ENCODE data around the gene AXIN1.

Gene AXIN1

GRCh38 chr16:297832-298231 is 54.7 kb downstream of the AXIN1 start:
- no peak for DNase-seq (ENCODE audit: insufficient read length)
- FAIRE-seq = no peak
- TF ChIP-seq POLR2AphosphoS5 (IDR thresholded peaks at IDR 0.05; ENCODE audit: low read depth, low read length) (no peak), POLR2A (IDR thresholded peaks at IDR 0.05; ENCODE audit: low read depth, low read length) (no peak), TAF1 (IDR thresholded peaks at IDR 0.05; ENCODE audit: borderline replicate concordance, low read depth, low read length) (no peak)

- no peak for DNase-seq (ENCODE audit: insufficient read length)
- no peak for FAIRE-seq
- TF ChIP-seq TAF1 (IDR thresholded peaks at IDR 0.05; ENCODE audit: borderline replicate concordance, low read depth, low read length) (no peak), POLR2A (IDR thresholded peaks at IDR 0.05; ENCODE audit: low read depth, low read length) (no peak), POLR2AphosphoS5 (IDR thresholded peaks at IDR 0.05; ENCODE audit: low read depth, low read length) (no peak)
These were observed 55.6 kb downstream of the AXIN1 start for GRCh38 chr16:296806-297510.

- TF ChIP-seq POLR2AphosphoS5 (IDR thresholded peaks at IDR 0.05; ENCODE audit: low read depth, low read length) = no peak
- no peak for TF ChIP-seq TAF1 (IDR thresholded peaks at IDR 0.05; ENCODE audit: borderline replicate concordance, low read depth, low read length)
- TF ChIP-seq POLR2A (IDR thresholded peaks at IDR 0.05; ENCODE audit: low read depth, low read length) = no peak
- DNase-seq (ENCODE audit: insufficient read length) (no peak), FAIRE-seq (no peak)
These were observed 56.2 kb downstream of the AXIN1 start for GRCh38 chr16:296276-296675.

- FAIRE-seq (no peak), DNase-seq (ENCODE audit: insufficient read length) (no peak)
- no peak for TF ChIP-seq POLR2AphosphoS5 (IDR thresholded peaks at IDR 0.05; ENCODE audit: low read depth, low read length)
- no peak for TF ChIP-seq TAF1 (IDR thresholded peaks at IDR 0.05; ENCODE audit: borderline replicate concordance, low read depth, low read length)
- TF ChIP-seq POLR2A (IDR thresholded peaks at IDR 0.05; ENCODE audit: low read depth, low read length) = no peak
These were observed 59.3 kb downstream of the AXIN1 start for GRCh38 chr16:293043-293775.

GRCh38 chr16:291539-291938 is 61.0 kb downstream of the AXIN1 start:
- no peak for FAIRE-seq
- TF ChIP-seq POLR2AphosphoS5 (IDR thresholded peaks at IDR 0.05; ENCODE audit: low read depth, low read length) = no peak
- TF ChIP-seq TAF1 (IDR thresholded peaks at IDR 0.05; ENCODE audit: borderline replicate concordance, low read depth, low read length) = no peak
- TF ChIP-seq POLR2A (IDR thresholded peaks at IDR 0.05; ENCODE audit: low read depth, low read length) = no peak
- DNase-seq (ENCODE audit: insufficient read length) = no peak

GRCh38 chr16:290681-291405 is 61.7 kb downstream of the AXIN1 start:
- FAIRE-seq = no peak

GRCh38 chr16:290015-290680 is 62.4 kb downstream of the AXIN1 start:
- TF ChIP-seq POLR2AphosphoS5 (IDR thresholded peaks at IDR 0.05; ENCODE audit: low read depth, low read length) (no peak), POLR2A (IDR thresholded peaks at IDR 0.05; ENCODE audit: low read depth, low read length) (no peak), TAF1 (IDR thresholded peaks at IDR 0.05; ENCODE audit: borderline replicate concordance, low read depth, low read length) (no peak)
- DNase-seq (ENCODE audit: insufficient read length) = no peak
- FAIRE-seq = no peak

More at GRCh38 chr16:290681-291405, 61.7 kb downstream of the AXIN1 start:
- no peak for DNase-seq (ENCODE audit: insufficient read length)
- TF ChIP-seq POLR2AphosphoS5 (IDR thresholded peaks at IDR 0.05; ENCODE audit: low read depth, low read length) = no peak
- no peak for TF ChIP-seq POLR2A (IDR thresholded peaks at IDR 0.05; ENCODE audit: low read depth, low read length)
- TF ChIP-seq TAF1 (IDR thresholded peaks at IDR 0.05; ENCODE audit: borderline replicate concordance, low read depth, low read length) = no peak

- no peak for FAIRE-seq
- TF ChIP-seq POLR2A (IDR thresholded peaks at IDR 0.05; ENCODE audit: low read depth, low read length) (no peak), POLR2AphosphoS5 (IDR thresholded peaks at IDR 0.05; ENCODE audit: low read depth, low read length) (no peak), TAF1 (IDR thresholded peaks at IDR 0.05; ENCODE audit: borderline replicate concordance, low read depth, low read length) (no peak)
- no peak for DNase-seq (ENCODE audit: insufficient read length)
These were observed 63.0 kb downstream of the AXIN1 start for GRCh38 chr16:289395-289997.

GRCh38 chr16:287981-288920 is 64.3 kb downstream of the AXIN1 start:
- no peak for DNase-seq (ENCODE audit: insufficient read length)
- FAIRE-seq = no peak
- TF ChIP-seq TAF1 (IDR thresholded peaks at IDR 0.05; ENCODE audit: borderline replicate concordance, low read depth, low read length) (no peak), POLR2AphosphoS5 (IDR thresholded peaks at IDR 0.05; ENCODE audit: low read depth, low read length) (no peak), POLR2A (IDR thresholded peaks at IDR 0.05; ENCODE audit: low read depth, low read length) (no peak)

GRCh38 chr16:287298-287811 is 65.2 kb downstream of the AXIN1 start:
- DNase-seq (ENCODE audit: insufficient read length) (no peak), FAIRE-seq (no peak)
- TF ChIP-seq TAF1 (IDR thresholded peaks at IDR 0.05; ENCODE audit: borderline replicate concordance, low read depth, low read length) = no peak
- no peak for TF ChIP-seq POLR2A (IDR thresholded peaks at IDR 0.05; ENCODE audit: low read depth, low read length)
- TF ChIP-seq POLR2AphosphoS5 (IDR thresholded peaks at IDR 0.05; ENCODE audit: low read depth, low read length) = no peak

All from GM12892 (cell line).